Esophagus muscularis mucosa (tissue), 3 donors: ENCODE data around the gene FAM131A.

Experiments used
- POLR2A ChIP-seq: fragments of 450-650 bp; IDR thresholded peaks from one replicate; pipeline ENCODE4 v1.6.1; 2017; ENCODE audit warnings: antibody characterized with exemption, moderate library complexity, mild to moderate bottlenecking, low read depth
- POLR2AphosphoS5 ChIP-seq, 2 donors: sonication (generic); formaldehyde crosslinking; IDR thresholded peaks; one replicate each; pipeline ENCODE4 v1.6.1; 2017; ENCODE audit warnings: antibody characterized with exemption in 2 of 2
- TF ChIP-seq, protein P1 (sequence below), 3 experiments: fragments of 200-600 bp in 2 of 3; fragments of 450-650 bp in 1 of 3; sonication (generic) in 2 of 3; IDR thresholded peaks; one replicate each; pipeline ENCODE4 v1.5.1; 2017 to 2019; ENCODE audit warnings: antibody characterized with exemption in 3 of 3, mild to moderate bottlenecking in 2 of 3, moderate library complexity in 1 of 3

DNA sequence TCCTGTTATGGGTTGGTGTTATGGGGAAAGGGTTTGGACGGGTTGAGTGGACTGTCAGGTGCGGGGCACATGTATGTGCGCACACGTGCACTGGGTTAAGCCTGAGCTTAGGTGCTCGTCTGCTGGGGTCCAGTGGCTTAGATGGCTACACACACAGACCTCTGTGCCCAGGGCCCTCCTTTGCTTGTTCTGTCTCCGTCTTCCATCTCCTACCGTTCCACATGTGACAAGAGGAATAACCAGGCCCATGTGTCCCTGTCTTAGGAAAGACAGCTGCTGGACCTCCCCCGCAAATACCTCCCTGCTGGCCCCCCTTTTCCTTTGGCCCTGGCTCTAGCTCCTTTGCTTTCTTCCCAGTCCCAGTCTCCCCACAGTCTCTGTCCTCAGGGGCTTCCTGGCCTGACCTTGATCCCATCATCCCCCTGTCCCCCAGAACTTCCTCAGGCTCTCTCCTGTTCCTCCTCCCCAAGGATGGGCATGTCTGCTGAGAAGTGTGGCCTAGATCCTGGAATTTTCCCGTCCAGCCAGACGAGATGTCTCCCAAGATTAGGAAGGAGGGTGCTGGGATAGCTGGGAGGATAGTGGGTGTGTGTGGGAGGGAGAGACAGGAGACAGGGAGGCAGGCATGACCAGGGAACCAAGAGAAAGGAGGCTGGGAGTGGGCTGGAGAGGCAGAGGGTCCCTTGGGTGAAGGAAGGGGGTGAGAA lies 41.4 kb downstream of the FAM131A start:
- TF ChIP-seq, protein P1, sequence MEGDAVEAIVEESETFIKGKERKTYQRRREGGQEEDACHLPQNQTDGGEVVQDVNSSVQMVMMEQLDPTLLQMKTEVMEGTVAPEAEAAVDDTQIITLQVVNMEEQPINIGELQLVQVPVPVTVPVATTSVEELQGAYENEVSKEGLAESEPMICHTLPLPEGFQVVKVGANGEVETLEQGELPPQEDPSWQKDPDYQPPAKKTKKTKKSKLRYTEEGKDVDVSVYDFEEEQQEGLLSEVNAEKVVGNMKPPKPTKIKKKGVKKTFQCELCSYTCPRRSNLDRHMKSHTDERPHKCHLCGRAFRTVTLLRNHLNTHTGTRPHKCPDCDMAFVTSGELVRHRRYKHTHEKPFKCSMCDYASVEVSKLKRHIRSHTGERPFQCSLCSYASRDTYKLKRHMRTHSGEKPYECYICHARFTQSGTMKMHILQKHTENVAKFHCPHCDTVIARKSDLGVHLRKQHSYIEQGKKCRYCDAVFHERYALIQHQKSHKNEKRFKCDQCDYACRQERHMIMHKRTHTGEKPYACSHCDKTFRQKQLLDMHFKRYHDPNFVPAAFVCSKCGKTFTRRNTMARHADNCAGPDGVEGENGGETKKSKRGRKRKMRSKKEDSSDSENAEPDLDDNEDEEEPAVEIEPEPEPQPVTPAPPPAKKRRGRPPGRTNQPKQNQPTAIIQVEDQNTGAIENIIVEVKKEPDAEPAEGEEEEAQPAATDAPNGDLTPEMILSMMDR (IDR thresholded peaks at IDR 0.05) = no peak
- TF ChIP-seq POLR2A (no peak), POLR2AphosphoS5 (IDR thresholded peaks at IDR 0.05) (no peak)
